ENCODE measurements around the gene GPC6. TPM values are rescaled to one million over a fixed set of nuclear protein-coding genes. Genes with fewer than 3 reads are reported as not detected.

The GPC6 gene
- total and polyA plus RNA-seq, 2 experiments from 2014 or later = 14.4 to 20.8 TPM

- Histone ChIP-seq H3K9me2 (ENCODE audit: insufficient read depth) (no peaks in the 10 kb centered on the region), H3K4me2 (ENCODE audit: unreplicated experiment) (peak overlapping the region; percentile 47), H3K4me1 (ENCODE audit: insufficient read depth) (peaks cover 24% of the 10 kb centered on the region), H3K9me3 (ENCODE audit: low read depth) (no peaks in the 10 kb centered on the region), H3K9ac (no peak overlapping the region), H3K79me2 (ENCODE audit: insufficient read depth) (no peaks in the 10 kb centered on the region), H2AFZ (peak overlapping the region; percentile 60), H4K20me1 (ENCODE audit: insufficient read depth) (no peaks in the 10 kb centered on the region), H3K36me3 (ENCODE audit: low read depth) (no peaks in the 10 kb centered on the region), H3K27me3 (replicated peaks; ENCODE audit: insufficient read depth) (no peaks in the 10 kb centered on the region), H3K27ac (peak overlapping the region; percentile 8; the same call in 1 of the 2 replicates), H3F3A (ENCODE audit: insufficient read depth) (peaks cover 14% of the 10 kb centered on the region; the same call in 1 of the 2 replicates), H3K4me3 (no peak overlapping the region)
- TF ChIP-seq EZH2 (IDR thresholded peaks at IDR 0.05; ENCODE audit: insufficient read depth, poor library complexity, severe bottlenecking) (no peak), EZH2phosphoT487 (IDR thresholded peaks at IDR 0.05; ENCODE audit: insufficient read depth, low read depth) (no peak)
- 23 to 34% methylated on average over 6 of the region's 6 CpGs for WGBS, 2 experiments (ENCODE audit: low coverage in 1 of 2, low lambda C conversion rate in 2 of 2, missing lambda C conversion rate in 2 of 2)
- in situ Hi-C loops (cut with MboI) = no loop called here
- DNase-seq = peak; percentile 65
Observed at GRCh38 chr13:93534181-93534700, 307.6 kb downstream of the GPC6 start.

DNA sequence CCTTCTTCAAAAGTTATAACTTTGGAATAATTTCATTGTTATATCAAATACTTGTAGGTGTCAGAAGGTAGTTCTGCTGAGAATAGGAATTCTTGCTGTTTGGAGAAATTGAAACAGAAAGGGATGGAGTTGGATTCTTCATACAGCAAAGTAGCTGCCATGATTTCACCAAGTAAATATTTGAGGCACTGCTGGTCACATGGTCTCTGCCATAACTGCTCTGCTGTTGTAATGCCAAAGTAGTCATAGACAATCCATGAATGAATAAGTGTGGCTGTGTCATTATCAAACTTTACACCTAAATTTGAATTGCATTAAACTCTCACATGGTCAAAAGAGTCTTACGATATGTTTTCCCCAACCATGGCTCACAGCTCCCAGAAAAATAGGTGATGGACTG lies 308.6 kb downstream of the GPC6 start:
- H3K4me2 ChIP-seq (ENCODE audit: unreplicated experiment) = peak overlapping the region; percentile 47
- H3K4me3 ChIP-seq = no peak overlapping the region
- H4K20me1 ChIP-seq (ENCODE audit: insufficient read depth) = no peaks in the 10 kb centered on the region
- 89 to 97% methylated on average over 1 of the region's 1 CpG for WGBS, 2 experiments (ENCODE audit: low coverage in 1 of 2, low lambda C conversion rate in 2 of 2, missing lambda C conversion rate in 2 of 2)
- peak; percentile 85 for DNase-seq
- H3K9ac ChIP-seq = no peak overlapping the region
- in situ Hi-C loops (cut with MboI) = no loop called here
- H2AFZ ChIP-seq = no peak overlapping the region
- H3K79me2 ChIP-seq (ENCODE audit: insufficient read depth) = no peaks in the 10 kb centered on the region
- H3K36me3 ChIP-seq (ENCODE audit: low read depth) = no peaks in the 10 kb centered on the region
- H3K9me3 ChIP-seq (ENCODE audit: low read depth) = no peaks in the 10 kb centered on the region
- peaks cover 14% of the 10 kb centered on the region; the same call in 1 of the 2 replicates for H3F3A ChIP-seq (ENCODE audit: insufficient read depth)
- no peaks in the 10 kb centered on the region for H3K27me3 ChIP-seq (replicated peaks; ENCODE audit: insufficient read depth)
- TF ChIP-seq EZH2 (IDR thresholded peaks at IDR 0.05; ENCODE audit: insufficient read depth, poor library complexity, severe bottlenecking) (no peak), EZH2phosphoT487 (IDR thresholded peaks at IDR 0.05; ENCODE audit: insufficient read depth, low read depth) (no peak)
- H3K4me1 ChIP-seq (ENCODE audit: insufficient read depth) = peaks cover 24% of the 10 kb centered on the region
- peak overlapping the region; percentile 8; the same call in 1 of the 2 replicates for H3K27ac ChIP-seq
- no peaks in the 10 kb centered on the region for H3K9me2 ChIP-seq (ENCODE audit: insufficient read depth)

- in situ Hi-C loops (cut with MboI) = no loop called here
- no peak overlapping the region for H3K27ac ChIP-seq
- H3F3A ChIP-seq (ENCODE audit: insufficient read depth) = peaks cover 8% of the 10 kb centered on the region; the same call in 1 of the 2 replicates
- H3K9ac ChIP-seq = no peak overlapping the region
- no peaks in the 10 kb centered on the region for H3K9me3 ChIP-seq (ENCODE audit: low read depth)
- no peaks in the 10 kb centered on the region for H4K20me1 ChIP-seq (ENCODE audit: insufficient read depth)
- no peaks in the 10 kb centered on the region for H3K9me2 ChIP-seq (ENCODE audit: insufficient read depth)
- H3K36me3 ChIP-seq (ENCODE audit: low read depth) = no peaks in the 10 kb centered on the region
- TF ChIP-seq EZH2 (IDR thresholded peaks at IDR 0.05; ENCODE audit: insufficient read depth, poor library complexity, severe bottlenecking) (no peak), EZH2phosphoT487 (IDR thresholded peaks at IDR 0.05; ENCODE audit: insufficient read depth, low read depth) (no peak)
- WGBS, 2 experiments (ENCODE audit: low coverage in 1 of 2, low lambda C conversion rate in 2 of 2, missing lambda C conversion rate in 2 of 2) = 61 to 83% methylated on average over 6 of the region's 6 CpGs
- H2AFZ ChIP-seq = no peak overlapping the region
- no peaks in the 10 kb centered on the region for H3K27me3 ChIP-seq (replicated peaks; ENCODE audit: insufficient read depth)
- peaks cover 9% of the 10 kb centered on the region; the same call in 1 of the 2 replicates for H3K4me1 ChIP-seq (ENCODE audit: insufficient read depth)
- no peak overlapping the region for H3K4me2 ChIP-seq (ENCODE audit: unreplicated experiment)
- no peak overlapping the region for H3K4me3 ChIP-seq
- H3K79me2 ChIP-seq (ENCODE audit: insufficient read depth) = no peaks in the 10 kb centered on the region
- no peak for DNase-seq
Observed at GRCh38 chr13:93539914-93540313, 313.3 kb downstream of the GPC6 start.

DNA sequence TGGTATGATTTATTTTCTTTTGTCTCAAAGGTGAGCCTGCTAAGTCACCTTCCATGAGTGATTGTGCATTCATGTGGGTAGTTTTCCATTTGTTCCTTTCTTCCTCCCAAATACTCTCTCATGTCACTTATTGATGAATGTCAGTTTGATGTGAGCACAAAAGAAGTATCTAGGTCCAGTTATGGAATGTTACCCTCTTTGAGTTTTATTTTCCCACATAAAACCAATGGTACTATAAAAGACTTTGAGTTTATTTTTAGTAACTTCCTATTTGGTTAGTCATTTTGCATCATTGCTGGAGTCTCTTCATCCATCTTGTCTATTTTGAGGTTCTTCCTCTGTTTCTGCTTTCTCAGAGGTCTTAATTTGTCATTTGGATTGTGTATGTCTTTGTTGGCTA lies 321.3 kb downstream of the GPC6 start:
- Histone ChIP-seq H4K20me1 (ENCODE audit: insufficient read depth) (no peaks in the 10 kb centered on the region), H3K9me2 (ENCODE audit: insufficient read depth) (no peaks in the 10 kb centered on the region), H3K4me2 (ENCODE audit: unreplicated experiment) (no peak overlapping the region), H2AFZ (no peak overlapping the region), H3K36me3 (ENCODE audit: low read depth) (no peaks in the 10 kb centered on the region), H3K27ac (no peak overlapping the region), H3K79me2 (ENCODE audit: insufficient read depth) (no peaks in the 10 kb centered on the region), H3K9me3 (ENCODE audit: low read depth) (no peaks in the 10 kb centered on the region), H3K9ac (no peak overlapping the region), H3F3A (ENCODE audit: insufficient read depth) (no peaks in the 10 kb centered on the region), H3K27me3 (replicated peaks; ENCODE audit: insufficient read depth) (no peaks in the 10 kb centered on the region), H3K4me1 (ENCODE audit: insufficient read depth) (0 out of 2 replicates have a peak, but pooled peaks cover 5% of the 10 kb centered on the region), H3K4me3 (no peak overlapping the region)
- TF ChIP-seq EZH2phosphoT487 (IDR thresholded peaks at IDR 0.05; ENCODE audit: insufficient read depth, low read depth) (no peak), EZH2 (IDR thresholded peaks at IDR 0.05; ENCODE audit: insufficient read depth, poor library complexity, severe bottlenecking) (no peak)
- no peak for DNase-seq
- in situ Hi-C loops (cut with MboI) = no loop called here

Data from GM23248 (cell line).